GM12864 (cell line): ENCODE measurements around the gene POFUT2.

Experiments used
- DNase-seq: peaks from one replicate; pipeline ENCODE4 v3.0.0-alpha.2; 2011; ENCODE audit warnings: low read depth
- H3K4me3 ChIP-seq: 2 replicates; pipeline ENCODE4 v1.5.1; 2011; ENCODE audit warnings: mild to moderate bottlenecking, low read depth, low read length, control low read depth
- CTCF ChIP-seq: IDR thresholded peaks from 2 replicates; pipeline ENCODE4 v1.5.1; 2011; ENCODE audit warnings: low read depth, mild to moderate bottlenecking, moderate library complexity, low read length, control low read depth, inconsistent platforms; ENCODE audit errors: missing control alignments

POFUT2 gene

GRCh38 chr21:45330075-45330781 lies 42.5 kb upstream of the POFUT2 start:
- TF ChIP-seq CTCF: no peak
- H3K4me3 ChIP-seq: no peak overlapping the region
- DNase-seq: no peak

GRCh38 chr21:45329261-45330074 lies 41.8 kb upstream of the POFUT2 start:
- no peak overlapping the region for H3K4me3 ChIP-seq
- no peak for DNase-seq
- no peak for TF ChIP-seq CTCF

DNA sequence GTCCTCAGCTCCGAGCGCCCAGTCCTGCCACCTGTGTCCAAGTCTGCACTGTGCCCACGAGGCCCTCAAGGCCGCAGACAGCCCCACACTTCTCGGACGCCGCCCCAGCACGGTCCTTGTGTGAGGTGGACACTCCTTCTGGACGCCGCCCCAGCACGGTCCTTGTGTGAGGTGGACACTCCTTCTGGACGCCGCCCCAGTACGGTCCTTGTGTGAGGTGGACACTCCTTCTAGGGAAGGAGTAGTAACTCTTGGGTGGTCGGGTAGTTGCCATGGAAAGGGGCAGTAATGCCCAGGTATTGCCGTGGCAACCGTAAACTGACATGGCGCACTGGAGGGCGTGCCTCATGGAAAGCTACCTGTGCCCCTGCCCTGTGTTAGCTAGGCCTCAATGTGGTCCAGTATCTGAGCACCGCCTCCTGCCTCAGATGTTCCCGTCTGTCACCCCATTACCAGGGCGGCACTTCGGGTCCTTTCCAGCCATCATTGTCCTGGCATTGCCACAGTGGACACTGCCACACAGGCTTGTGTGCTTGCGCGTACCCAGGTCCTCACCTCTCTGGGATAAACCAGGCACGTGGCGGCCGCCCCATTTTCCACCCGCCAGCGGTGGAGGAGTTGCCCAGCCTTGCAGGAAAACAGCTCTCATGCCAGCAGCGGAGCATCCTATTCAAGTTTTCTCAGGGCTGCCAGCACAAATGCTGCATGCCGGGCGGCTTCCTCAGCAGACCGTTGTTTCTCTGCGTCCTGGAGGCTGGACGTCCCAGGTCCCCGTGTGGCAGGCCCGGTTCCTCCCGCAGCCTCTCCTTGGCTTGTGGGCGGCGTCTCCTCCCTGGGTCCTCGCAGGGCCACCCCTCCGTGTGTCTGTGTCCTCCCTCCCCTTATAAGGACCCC lies 40.8 kb upstream of the POFUT2 start:
- no peak for DNase-seq
- no peak for TF ChIP-seq CTCF

GRCh38 chr21:45327441-45328197 lies 39.9 kb upstream of the POFUT2 start:
- TF ChIP-seq CTCF: no peak
- no peak overlapping the region for H3K4me3 ChIP-seq
- no peak for DNase-seq

More for the DNA sequence above, 40.8 kb upstream of the POFUT2 start:
- H3K4me3 ChIP-seq: no peak overlapping the region

GRCh38 chr21:45326891-45327440 lies 39.3 kb upstream of the POFUT2 start:
- no peak overlapping the region for H3K4me3 ChIP-seq
- no peak for TF ChIP-seq CTCF
- peak; percentile 16 for DNase-seq
